Neural cell (in vitro differentiated cells): ENCODE data around the gene AGTR1. TPM values are rescaled to one million over a fixed set of nuclear protein-coding genes. Genes with fewer than 3 reads are reported as not detected.

Source experiments
- H2AFZ ChIP-seq: fragments of 200-600, 300-800 bp; sonication (generic), shearing (Covaris generic); 2 replicates; pipeline ENCODE4 v1.6.0; 2014; ENCODE audit warnings: low read depth, mild to moderate bottlenecking, antibody characterized with exemption, low read length, moderate library complexity
- H3F3A ChIP-seq: fragments of 200-600 bp; shearing (Covaris generic); 2 replicates; pipeline ENCODE4 v1.6.1; 2016; ENCODE audit warnings: mild to moderate bottlenecking, moderate library complexity, mixed read lengths, antibody characterized with exemption, low read length; ENCODE audit not compliant: insufficient read depth, poor library complexity, severe bottlenecking
- H3K27ac ChIP-seq: fragments of 200-600, 300-800 bp; sonication (generic), shearing (Covaris generic); 2 replicates; pipeline ENCODE4 v1.5.1; 2014; ENCODE audit warnings: mild to moderate bottlenecking, low read length, moderate library complexity
- H3K27me3 ChIP-seq: fragments of 300-800, 200-600 bp; sonication (generic), shearing (Covaris generic); 2 replicates; pipeline ENCODE4 v1.6.0; 2014; ENCODE audit warnings: mild to moderate bottlenecking, low read depth, low read length, moderate library complexity; ENCODE audit not compliant: insufficient read depth
- H3K36me3 ChIP-seq: fragments of 300-800, 200-600 bp; sonication (generic), shearing (Covaris generic); 2 replicates; pipeline ENCODE4 v1.5.1; 2014; ENCODE audit warnings: mild to moderate bottlenecking, antibody characterized with exemption, low read length, moderate library complexity; ENCODE audit not compliant: insufficient read depth
- H3K4me2 ChIP-seq: fragments of 300-800, 200-600 bp; sonication (generic), shearing (Covaris generic); 2 replicates; pipeline ENCODE4 v1.6.0; 2014; ENCODE audit warnings: mild to moderate bottlenecking, low read length
- H3K4me3 ChIP-seq: fragments of 300-800, 200-600 bp; sonication (generic), shearing (Covaris generic); 2 replicates; pipeline ENCODE4 v1.5.1; 2014; ENCODE audit warnings: mild to moderate bottlenecking, low read length, moderate library complexity
- H3K79me2 ChIP-seq: fragments of 200-600 bp; shearing (Covaris generic); replicated peaks from 2 replicates; pipeline ENCODE4 v1.6.0; 2014; ENCODE audit warnings: mild to moderate bottlenecking, low read length, moderate library complexity; ENCODE audit not compliant: insufficient read depth
- H3K9ac ChIP-seq: fragments of 300-800, 200-600 bp; sonication (generic), shearing (Covaris generic); 2 replicates; pipeline ENCODE4 v1.6.1; 2016; ENCODE audit warnings: mild to moderate bottlenecking, low read length, mixed read lengths
- H3K9me2 ChIP-seq: fragments of 200-600 bp; shearing (Covaris generic); 2 replicates; pipeline ENCODE4 v1.6.1; 2016; ENCODE audit warnings: mild to moderate bottlenecking, low read length, mixed read lengths; ENCODE audit not compliant: insufficient read depth
- H3K9me3 ChIP-seq: fragments of 200-600, 300-800 bp; sonication (generic), shearing (Covaris generic); 2 replicates; pipeline ENCODE4 v1.6.1; 2016; ENCODE audit warnings: mild to moderate bottlenecking, mixed run types, low read length, moderate library complexity, mixed read lengths
- H4K20me1 ChIP-seq: fragments of 200-600 bp; shearing (Covaris generic); 2 replicates; pipeline ENCODE4 v1.6.1; 2016; ENCODE audit warnings: mild to moderate bottlenecking, mixed run types; ENCODE audit not compliant: insufficient read depth
- EP300 ChIP-seq: fragments of 450-650 bp; conservative IDR thresholded peaks from 2 replicates; pipeline ENCODE4 v1.6.1; 2014; ENCODE audit warnings: antibody characterized with exemption, mild to moderate bottlenecking, moderate library complexity; ENCODE audit not compliant: poor library complexity, severe bottlenecking
- EZH2 ChIP-seq: fragments of 200-600, 300-800 bp; shearing (Covaris generic), sonication (generic); IDR thresholded peaks from 2 replicates; pipeline ENCODE4 v1.6.1; 2014; ENCODE audit warnings: antibody characterized with exemption, low read length, borderline replicate concordance, mild to moderate bottlenecking; ENCODE audit not compliant: insufficient read depth, poor library complexity, severe bottlenecking
- MXI1 ChIP-seq: fragments of 450-650 bp; conservative IDR thresholded peaks from 2 replicates; pipeline ENCODE4 v1.6.1; 2014; ENCODE audit warnings: antibody characterized with exemption, mild to moderate bottlenecking; ENCODE audit not compliant: poor library complexity, severe bottlenecking
- POLR2AphosphoS5 ChIP-seq: IDR thresholded peaks from 2 replicates; pipeline ENCODE4 v1.6.1; 2012
- RAD21 ChIP-seq: fragments of 450-650 bp; conservative IDR thresholded peaks from 2 replicates; pipeline ENCODE4 v1.6.1; 2014; ENCODE audit warnings: antibody characterized with exemption, mild to moderate bottlenecking, moderate library complexity
- REST ChIP-seq: IDR thresholded peaks from 2 replicates; pipeline ENCODE4 v1.6.1; 2012; ENCODE audit warnings: borderline replicate concordance
- SMC3 ChIP-seq: fragments of 450-650 bp; conservative IDR thresholded peaks from 2 replicates; pipeline ENCODE4 v1.6.1; 2014; ENCODE audit warnings: antibody characterized with exemption, mild to moderate bottlenecking, moderate library complexity; ENCODE audit not compliant: poor library complexity
- TAF1 ChIP-seq: IDR thresholded peaks from 2 replicates; pipeline ENCODE4 v1.6.1; 2012; ENCODE audit warnings: low read depth
- polyA minus RNA-seq: library from RNA; depleted of rRNA, polyadenylated mRNA; stranded (reverse); fragments of >200 nt; gene quantifications from 2 replicates; pipeline ENCODE4 v1.2.3, GENCODE V29; 2014
- polyA plus RNA-seq: library from polyadenylated mRNA; depleted of rRNA; stranded (reverse); fragments of >200 nt; gene quantifications from 2 replicates; pipeline ENCODE4 v1.2.3, GENCODE V29; 2014
- TF ChIP-seq, protein P1 (sequence below): fragments of 450-650 bp; IDR thresholded peaks from 2 replicates; pipeline ENCODE4 v1.5.1; 2014; ENCODE audit warnings: antibody characterized with exemption, mild to moderate bottlenecking, moderate library complexity; ENCODE audit not compliant: poor library complexity, severe bottlenecking

Gene AGTR1
- 1.3 and 1.9 TPM in 2 replicates for polyA plus RNA-seq
- polyA minus RNA-seq = 1.3 and 1.5 TPM in 2 replicates

DNA sequence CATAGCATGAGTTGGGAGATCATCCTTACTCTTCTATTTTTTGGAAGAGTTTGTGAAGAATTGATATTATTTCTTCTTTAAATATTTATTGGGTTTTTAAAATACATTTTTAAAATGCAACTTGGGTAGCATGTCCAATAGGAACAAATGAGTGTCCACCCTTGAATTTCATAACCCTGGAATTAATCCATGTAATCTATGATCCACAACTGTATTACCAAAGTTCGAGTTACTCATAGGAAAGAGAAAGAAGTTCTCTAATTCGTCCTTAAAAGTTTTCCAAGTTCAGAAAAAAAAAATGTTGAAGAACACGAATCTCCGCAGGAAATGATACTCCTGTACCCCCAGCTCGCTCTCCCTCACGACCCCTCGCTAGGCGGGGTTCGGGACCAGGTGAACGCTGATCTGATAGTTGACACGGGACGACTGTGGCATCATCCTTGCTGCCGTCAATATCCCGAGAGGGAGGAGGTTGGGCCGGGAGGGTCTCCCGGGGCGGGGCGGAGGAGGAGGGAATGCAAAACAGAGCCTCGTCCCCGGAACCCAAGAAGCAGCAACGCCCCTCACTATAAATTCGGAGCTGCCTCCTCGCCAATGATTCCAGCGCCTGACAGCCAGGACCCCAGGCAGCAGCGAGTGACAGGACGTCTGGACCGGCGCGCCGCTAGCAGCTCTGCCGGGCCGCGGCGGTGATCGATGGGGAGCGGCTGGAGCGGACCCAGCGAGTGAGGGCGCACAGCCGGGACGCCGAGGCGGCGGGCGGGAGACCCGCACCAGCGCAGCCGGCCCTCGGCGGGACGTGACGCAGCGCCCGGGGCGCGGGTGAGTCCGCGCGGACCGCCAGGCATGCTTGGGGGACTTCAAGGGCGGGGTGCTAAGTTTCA is at the start of gene AGTR1:
TSS of gene AGTR1 (plus strand) at position 598 of the 884 bp plus-strand sequence. CDS start 43,133 bp downstream, outside the sequence.
- Histone ChIP-seq H2AFZ (no peak within 1 kb of the TSS), H3K27ac (no peak within 1 kb of the TSS), H3K9me3 (no peaks in the 10 kb centered on the region), H3F3A (no peaks in the 10 kb centered on the region), H3K4me2 (peak within 1 kb of the TSS; percentile 25), H4K20me1 (no peaks in the 10 kb centered on the region), H3K27me3 (peaks cover 26% of the 10 kb centered on the region), H3K79me2 (no peaks in the 10 kb centered on the region), H3K36me3 (no peaks in the 10 kb centered on the region), H3K9ac (peak within 1 kb of the TSS; percentile 33), H3K9me2 (no peaks in the 10 kb centered on the region), H3K4me3 (peak within 1 kb of the TSS; percentile 67)
- no peak for TF ChIP-seq SMC3
- no peak for TF ChIP-seq POLR2AphosphoS5
- no peak for TF ChIP-seq EZH2
- TF ChIP-seq REST = no peak
- TF ChIP-seq EP300 = no peak
- TF ChIP-seq, protein P1, sequence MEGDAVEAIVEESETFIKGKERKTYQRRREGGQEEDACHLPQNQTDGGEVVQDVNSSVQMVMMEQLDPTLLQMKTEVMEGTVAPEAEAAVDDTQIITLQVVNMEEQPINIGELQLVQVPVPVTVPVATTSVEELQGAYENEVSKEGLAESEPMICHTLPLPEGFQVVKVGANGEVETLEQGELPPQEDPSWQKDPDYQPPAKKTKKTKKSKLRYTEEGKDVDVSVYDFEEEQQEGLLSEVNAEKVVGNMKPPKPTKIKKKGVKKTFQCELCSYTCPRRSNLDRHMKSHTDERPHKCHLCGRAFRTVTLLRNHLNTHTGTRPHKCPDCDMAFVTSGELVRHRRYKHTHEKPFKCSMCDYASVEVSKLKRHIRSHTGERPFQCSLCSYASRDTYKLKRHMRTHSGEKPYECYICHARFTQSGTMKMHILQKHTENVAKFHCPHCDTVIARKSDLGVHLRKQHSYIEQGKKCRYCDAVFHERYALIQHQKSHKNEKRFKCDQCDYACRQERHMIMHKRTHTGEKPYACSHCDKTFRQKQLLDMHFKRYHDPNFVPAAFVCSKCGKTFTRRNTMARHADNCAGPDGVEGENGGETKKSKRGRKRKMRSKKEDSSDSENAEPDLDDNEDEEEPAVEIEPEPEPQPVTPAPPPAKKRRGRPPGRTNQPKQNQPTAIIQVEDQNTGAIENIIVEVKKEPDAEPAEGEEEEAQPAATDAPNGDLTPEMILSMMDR = no peak
- TF ChIP-seq RAD21 = no peak
- no peak for TF ChIP-seq TAF1
- no peak for TF ChIP-seq MXI1

DNA sequence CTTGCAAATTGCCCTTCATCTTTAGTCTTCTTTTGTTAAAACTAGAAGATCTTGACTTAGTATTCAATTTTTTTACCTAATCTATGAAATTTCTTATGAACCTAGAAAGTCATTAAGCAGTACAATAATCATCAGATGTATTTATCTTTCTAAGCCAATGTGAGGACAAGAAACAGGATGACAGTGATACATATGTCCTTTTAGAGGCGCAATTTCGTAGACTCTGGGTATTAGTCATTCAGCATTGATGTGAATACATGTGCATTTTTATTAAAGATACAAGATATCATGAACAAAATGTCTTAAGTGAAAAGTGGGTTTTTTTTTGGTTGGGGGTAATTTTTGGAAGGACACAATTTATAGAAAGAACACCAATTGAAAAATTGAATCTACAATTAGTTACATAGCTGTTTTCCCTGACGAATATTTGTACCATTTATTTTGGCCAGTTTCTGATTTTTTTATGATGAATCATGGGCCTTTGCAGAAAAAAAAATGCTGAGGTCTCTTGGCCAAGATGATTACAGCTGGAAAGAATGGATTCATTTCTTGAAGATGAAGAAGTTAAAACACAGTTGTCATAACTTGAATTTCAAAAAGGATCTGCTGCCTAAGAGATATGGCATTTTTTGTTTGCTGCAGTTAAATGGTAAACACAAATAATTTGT is 48.9 kb upstream of the AGTR1 start:
- no peaks in the 10 kb centered on the region for H3F3A ChIP-seq
- peak overlapping the region; percentile 48 for H3K4me2 ChIP-seq
- H3K9me3 ChIP-seq = no peaks in the 10 kb centered on the region
- H3K9ac ChIP-seq = peak overlapping the region; percentile 42
- TF ChIP-seq SMC3 (no peak), REST (no peak), TAF1 (no peak), MXI1 (no peak), EZH2 (no peak), EP300 (no peak), RAD21 (no peak), POLR2AphosphoS5 (no peak)
- TF ChIP-seq, protein P1 = no peak
- H3K27ac ChIP-seq = peak overlapping the region; percentile 84
- peak overlapping the region; percentile 4 for H3K4me3 ChIP-seq
- no peaks in the 10 kb centered on the region for H3K36me3 ChIP-seq
- H4K20me1 ChIP-seq = no peaks in the 10 kb centered on the region
- no peaks in the 10 kb centered on the region for H3K27me3 ChIP-seq
- no peak overlapping the region for H2AFZ ChIP-seq
- no peaks in the 10 kb centered on the region for H3K79me2 ChIP-seq
- H3K9me2 ChIP-seq = no peaks in the 10 kb centered on the region
